Panc1 (cell line): ENCODE data around the gene ONECUT3. TPM values are rescaled to one million over a fixed set of nuclear protein-coding genes. Genes with fewer than 3 reads are reported as not detected.

Experiments
- ATAC-seq: fragments of 200-7000 bp; cut with Tn5 transposase; 2 replicates; pipeline ENCODE4 v1.9.1; 2020; ENCODE audit warnings: mild to moderate bottlenecking, moderate library complexity
- BruUV-seq: library from RNA; stranded (reverse); fragments of 400-500 nt; replicated peaks from 2 replicates; lab custom pipeline; 2021; lab: Mats Ljungman, UMichigan
- CTCF ChIA-PET: fragments of 300-600 bp; sonication (Branson Sonifier 250); formaldehyde crosslinking; loops from one replicate; lab custom pipeline; 2022; ENCODE audit warnings: antibody characterized with exemption; lab: Charles Lee
- POLR2A ChIA-PET: fragments of 300-600 bp; sonication (Branson Sonifier 250); formaldehyde crosslinking; loops from one replicate; lab custom pipeline; 2022; ENCODE audit warnings: antibody characterized with exemption; lab: Charles Lee
- DNase-seq: peaks from one replicate; pipeline ENCODE4 v3.0.0-alpha.2; 2010; ENCODE audit warnings: low read depth, low spot score
- H3K27ac ChIP-seq: 2 replicates; pipeline ENCODE4 v1.5.1; 2011; ENCODE audit warnings: mild to moderate bottlenecking, low read length, inconsistent platforms
- H3K27me3 ChIP-seq: fragments of 200-500 bp; sonication (Bioruptor generic); 2 replicates; pipeline ENCODE4 v1.6.0; 2014; ENCODE audit warnings: low read length, inconsistent platforms; ENCODE audit not compliant: control insufficient read depth, insufficient read depth
- H3K36me3 ChIP-seq: fragments of 200-500 bp; sonication (Bioruptor generic); 2 replicates; pipeline ENCODE4 v1.5.1; 2014; ENCODE audit warnings: inconsistent platforms, mild to moderate bottlenecking, low read length, moderate library complexity; ENCODE audit not compliant: control insufficient read depth, insufficient read depth
- H3K4me1 ChIP-seq: 2 replicates; pipeline ENCODE4 v1.5.1; 2011; ENCODE audit warnings: inconsistent platforms, mild to moderate bottlenecking, low read length, moderate library complexity; ENCODE audit not compliant: control insufficient read depth, insufficient read depth
- H3K4me3 ChIP-seq, 2 experiments: 2 replicates each; pipeline ENCODE4 v1.5.1; 2011 to 2012; ENCODE audit warnings: low read depth in 2 of 2, low read length in 2 of 2, mild to moderate bottlenecking in 2 of 2, inconsistent platforms in 1 of 2, moderate library complexity in 1 of 2
- H3K9me3 ChIP-seq: fragments of 200-500 bp; sonication (Bioruptor generic); 2 replicates; pipeline ENCODE4 v1.5.1; 2014; ENCODE audit warnings: low read depth, mild to moderate bottlenecking, inconsistent platforms, low read length, moderate library complexity; ENCODE audit not compliant: control insufficient read depth, insufficient read depth
- POLR2AphosphoS5 ChIP-seq: IDR thresholded peaks from 2 replicates; pipeline ENCODE4 v1.6.1; 2012; ENCODE audit warnings: mild to moderate bottlenecking, low read depth, low read length, moderate library complexity
- REST ChIP-seq, 2 experiments: IDR thresholded peaks; 2 replicates each; pipeline ENCODE4 v1.6.1; 2011 to 2012; ENCODE audit warnings: low read depth in 2 of 2, control low read depth in 1 of 2, low read length in 1 of 2, mild to moderate bottlenecking in 1 of 2, moderate library complexity in 1 of 2; ENCODE audit not compliant: insufficient read depth in 1 of 2
- SIN3A ChIP-seq: IDR thresholded peaks from 2 replicates; pipeline ENCODE4 v1.6.1; 2012; ENCODE audit warnings: low read depth, mild to moderate bottlenecking, low read length, moderate library complexity, borderline replicate concordance; ENCODE audit not compliant: insufficient read depth
- in situ Hi-C: cut with HindIII; loops from 2 replicates; pipeline ENCODE4 v1.10.0; 2016; ENCODE audit warnings: low sequenced_read_pairs, low pct_unique_long_range_greater_than_20kb
- intact Hi-C: fragments of 100-400 bp; cut with micrococcal nuclease; formaldehyde crosslinking; loops from one replicate; pipeline ENCODE4 v1.10.0; 2022; ENCODE audit not compliant: unreplicated experiment
- total RNA-seq: library from RNA; stranded (reverse); gene quantifications from one replicate; pipeline ENCODE4 v1.2.1, GENCODE V29; 2021; ENCODE audit not compliant: unreplicated experiment

ONECUT3 gene
- total RNA-seq, 1 experiment from 2014 or later: 16.5 TPM

GRCh38 chr19:1717200-1717969 is 35.9 kb upstream of the ONECUT3 start:
- DNase-seq (no peak), ATAC-seq (no peak)
- CTCF ChIA-PET: no interaction called here
- no peak overlapping the region for H3K27ac ChIP-seq
- no TSS peak for BruUV-seq
- TF ChIP-seq SIN3A (no peak), REST (IDR thresholded peaks at IDR 0.05; ENCODE audit: insufficient read depth in 1 of 2, low read depth in 2 of 2, low read length in 1 of 2) (no peak), POLR2AphosphoS5 (no peak)
- H3K4me3 ChIP-seq: no peak overlapping the region
- intact Hi-C loops (no loop called here), in situ Hi-C loops (no loop called here)
- no peaks in the 10 kb centered on the region for H3K27me3 ChIP-seq
- H3K9me3 ChIP-seq: no peaks in the 10 kb centered on the region
- H3K4me1 ChIP-seq: no peaks in the 10 kb centered on the region
- no peaks in the 10 kb centered on the region for H3K36me3 ChIP-seq
- POLR2A ChIA-PET: no interaction called here

- in situ Hi-C loops (no loop called here), intact Hi-C loops (no loop called here)
- no peak overlapping the region for H3K27ac ChIP-seq
- CTCF ChIA-PET: no interaction called here
- no peak for ATAC-seq
- H3K4me1 ChIP-seq: no peaks in the 10 kb centered on the region
- H3K4me3 ChIP-seq: no peak overlapping the region
- no peaks in the 10 kb centered on the region for H3K27me3 ChIP-seq
- BruUV-seq: no TSS peak
- TF ChIP-seq SIN3A: no peak
- no peak for TF ChIP-seq POLR2AphosphoS5
- TF ChIP-seq REST (IDR thresholded peaks at IDR 0.05; ENCODE audit: insufficient read depth in 1 of 2, low read depth in 2 of 2, low read length in 1 of 2): no peak
- POLR2A ChIA-PET: no interaction called here
- H3K9me3 ChIP-seq: no peaks in the 10 kb centered on the region
- no peak for DNase-seq
- no peaks in the 10 kb centered on the region for H3K36me3 ChIP-seq
Measured at GRCh38 chr19:1717970-1718264, 35.4 kb upstream of the ONECUT3 start.
